Caco-2 (cell line): Measurements from ENCODE around the gene SMTN. TPM values are rescaled to one million over a fixed set of nuclear protein-coding genes. Genes with fewer than 3 reads are reported as not detected.

Experiments
- BruUV-seq: library from RNA; stranded (reverse); fragments of 400-500 nt; replicated peaks from 2 replicates; lab custom pipeline; 2021; lab: Mats Ljungman, UMichigan
- CTCF ChIA-PET: fragments of 300-600 bp; sonication (Branson Sonifier 250); formaldehyde crosslinking; loops from one replicate; lab custom pipeline; 2022; ENCODE audit warnings: antibody characterized with exemption; lab: Charles Lee
- POLR2A ChIA-PET: fragments of 300-600 bp; sonication (Branson Sonifier 250); formaldehyde crosslinking; loops from one replicate; lab custom pipeline; 2022; ENCODE audit warnings: antibody characterized with exemption; lab: Charles Lee
- DNase-seq, 2 experiments: peaks; one replicate each; pipeline versions ENCODE4 v3.0.0 to v3.0.0-alpha.2; 2020 to 2022
- H3K27me3 ChIP-seq: replicated peaks from 2 replicates; pipeline ENCODE4 v1.6.0; 2011; ENCODE audit warnings: low read length; ENCODE audit not compliant: control insufficient read depth, insufficient read depth
- H3K36me3 ChIP-seq: 2 replicates; pipeline ENCODE4 v1.5.1; 2011; ENCODE audit warnings: low read length; ENCODE audit not compliant: control insufficient read depth, insufficient read depth
- H3K4me1 ChIP-seq: fragments of 250-450 bp; sonication (Bioruptor Pico); 2 replicates; pipeline ENCODE4 v1.5.1; 2020; ENCODE audit warnings: mild to moderate bottlenecking
- H3K4me3 ChIP-seq: 2 replicates; pipeline ENCODE4 v1.5.1; 2011; ENCODE audit warnings: low read depth, mild to moderate bottlenecking, control low read depth, low read length
- H3K9me3 ChIP-seq: fragments of 250-450 bp; sonication (Bioruptor Pico); 2 replicates; pipeline ENCODE4 v1.5.1; 2020; ENCODE audit warnings: mild to moderate bottlenecking, moderate library complexity
- H3K27ac Mint-ChIP-seq: one replicate; pipeline ENCODE4 v1.8.0; 2022; ENCODE audit warnings: mixed read lengths; ENCODE audit not compliant: unreplicated experiment
- H3K27me3 Mint-ChIP-seq: one replicate; pipeline ENCODE4 v1.8.0; 2022; ENCODE audit warnings: mixed read lengths; ENCODE audit not compliant: insufficient read depth, unreplicated experiment
- H3K36me3 Mint-ChIP-seq: one replicate; pipeline ENCODE4 v1.8.0; 2022; ENCODE audit warnings: mild to moderate bottlenecking, mixed read lengths; ENCODE audit not compliant: insufficient read depth, unreplicated experiment
- H3K4me1 Mint-ChIP-seq: one replicate; pipeline ENCODE4 v1.8.0; 2022; ENCODE audit warnings: low read depth, mixed read lengths; ENCODE audit not compliant: unreplicated experiment
- H3K4me3 Mint-ChIP-seq: one replicate; pipeline ENCODE4 v1.8.0; 2022; ENCODE audit warnings: mild to moderate bottlenecking, moderate library complexity, mixed read lengths; ENCODE audit not compliant: unreplicated experiment
- H3K9me3 Mint-ChIP-seq: one replicate; pipeline ENCODE4 v1.8.0; 2022; ENCODE audit warnings: mixed read lengths; ENCODE audit not compliant: unreplicated experiment
- CTCF ChIP-seq, 2 experiments: fragments of 200-600 bp in 1 of 2; IDR thresholded peaks; 1 replicate in 1 of 2; 2 replicates in 1 of 2; pipeline versions ENCODE4 v1.5.1 to v1.8.0; 2011 to 2022; ENCODE audit warnings: antibody characterized with exemption in 1 of 2, control low read depth in 1 of 2, inconsistent platforms in 1 of 2, low read depth in 1 of 2, low read length in 1 of 2, mild to moderate bottlenecking in 1 of 2, moderate library complexity in 1 of 2; ENCODE audit not compliant: insufficient read depth in 1 of 2, severe bottlenecking in 1 of 2, unreplicated experiment in 1 of 2
- intact Hi-C: fragments of 100-400 bp; cut with micrococcal nuclease; formaldehyde crosslinking; loops from one replicate; pipeline ENCODE4 v1.10.0; 2022; ENCODE audit not compliant: unreplicated experiment
- total RNA-seq: library from RNA; stranded (reverse); gene quantifications from 2 replicates; pipeline ENCODE4 v1.2.3, GENCODE V29; 2022

SMTN gene
- total RNA-seq, 1 experiment from 2014 or later = 71.0 TPM

DNA sequence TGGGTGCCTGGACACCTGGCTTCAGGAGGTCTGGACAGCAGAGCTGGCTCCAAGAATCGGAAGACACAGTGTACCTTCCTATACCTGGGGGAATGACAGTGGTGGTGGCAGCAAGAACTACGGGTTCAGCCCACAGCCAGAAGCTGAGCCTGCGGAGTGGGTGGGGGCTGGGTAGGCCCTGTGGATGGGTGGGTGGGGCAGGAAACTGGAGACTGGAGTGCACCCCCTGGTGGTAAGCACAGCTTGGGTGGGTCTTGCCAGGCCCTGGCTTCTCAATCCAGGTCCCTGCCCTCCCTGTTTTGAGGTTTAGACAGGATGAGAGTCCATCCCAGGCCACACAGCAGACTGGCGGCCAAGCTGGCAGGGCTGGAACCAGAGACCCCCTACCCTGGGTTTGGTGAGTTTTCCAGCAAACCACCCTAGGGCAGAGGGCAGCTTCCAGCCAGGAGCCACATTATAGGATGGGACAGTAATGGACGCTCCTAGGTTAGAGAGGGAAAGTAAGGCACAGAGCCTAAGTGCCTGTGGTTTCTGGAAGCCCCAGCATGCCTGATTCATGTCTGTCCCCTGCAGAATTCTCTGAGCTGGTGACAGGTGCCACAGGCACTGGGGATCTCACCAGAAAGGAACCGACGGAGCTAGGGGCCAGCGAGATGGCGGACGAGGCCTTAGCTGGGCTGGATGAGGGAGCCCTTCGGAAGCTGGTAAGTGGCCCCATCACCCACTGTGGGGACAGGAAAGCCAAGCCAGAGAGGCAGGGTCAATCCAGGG lies 1.7 kb downstream of the SMTN start:
- intact Hi-C loops = no loop called here
- Mint-ChIP-seq H3K27ac (no peak overlapping the region), H3K9me3 (no peaks in the 10 kb centered on the region)

DNA sequence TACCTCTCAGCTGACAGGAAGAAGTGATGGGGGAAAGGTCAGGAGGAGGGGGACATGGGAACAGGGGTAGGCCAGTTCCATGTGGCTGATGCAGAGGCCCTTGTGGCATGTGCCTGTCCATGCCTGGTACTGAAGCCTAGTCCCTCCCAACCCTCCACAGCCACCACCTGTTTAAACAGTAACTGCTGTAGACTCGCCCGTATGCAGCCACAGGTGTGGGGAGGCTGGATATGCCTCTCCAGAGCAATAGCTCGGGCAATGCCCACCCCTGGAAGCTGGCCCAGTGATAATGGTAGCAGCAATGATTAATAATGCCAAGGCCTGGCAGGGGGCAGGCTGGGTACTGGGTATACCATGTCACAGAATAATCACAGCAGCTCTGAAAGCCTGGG lies 2.3 kb downstream of the SMTN start:
- H3K9me3 Mint-ChIP-seq = no peaks in the 10 kb centered on the region
- Histone ChIP-seq H3K36me3 (peaks cover 1% of the 10 kb centered on the region), H3K27me3 (no peaks in the 10 kb centered on the region), H3K9me3 (no peaks in the 10 kb centered on the region), H3K4me3 (no peak overlapping the region), H3K4me1 (peaks cover 38% of the 10 kb centered on the region)
- no peak for TF ChIP-seq CTCF (IDR thresholded peaks at IDR 0.05; ENCODE audit: insufficient read depth in 1 of 2, low read depth in 1 of 2, low read length in 1 of 2, severe bottlenecking in 1 of 2, unreplicated experiment in 1 of 2)
- ChIA-PET CTCF (interaction anchor here (1.6 to 3.5 kb wide), 2 partner anchors 20 to 114 kb away, joined by 12 to 29 read pairs; partner anchors contain the start of genes MORC2 and TUG1), POLR2A (interaction anchor here (1.1 kb wide), 1 partner anchor 114 kb away, joined by 5 read pairs; the partner anchor contains the start of gene TUG1)
- intact Hi-C loops = no loop called here
- no TSS peak for BruUV-seq
- no peak for DNase-seq
- peaks cover 40% of the 10 kb centered on the region for H3K36me3 Mint-ChIP-seq
- H3K27me3 Mint-ChIP-seq = no peaks in the 10 kb centered on the region
- no peak overlapping the region for H3K4me3 Mint-ChIP-seq
- H3K27ac Mint-ChIP-seq = no peak overlapping the region
- H3K4me1 Mint-ChIP-seq = peaks cover 27% of the 10 kb centered on the region

More for the DNA sequence above, 1.7 kb downstream of the SMTN start:
- Mint-ChIP-seq H3K36me3 (peaks cover 36% of the 10 kb centered on the region), H3K27me3 (no peaks in the 10 kb centered on the region), H3K4me3 (peak overlapping the region; percentile 94), H3K4me1 (peaks cover 30% of the 10 kb centered on the region)
- ChIA-PET POLR2A (interaction anchor here (0.6 to 2.6 kb wide), 3 partner anchors 12 to 113 kb away, joined by 4 to 26 read pairs (median 5); partner anchors contain the start of gene TUG1), CTCF (interaction anchor here (0.6 to 3.5 kb wide), 6 partner anchors 19 to 132 kb away, joined by 3 to 29 read pairs (median 10); partner anchors contain the start of genes MORC2, SELENOM and TUG1)
- peak; percentile 78 to 83 for DNase-seq
- Histone ChIP-seq H3K27me3 (no peaks in the 10 kb centered on the region), H3K36me3 (peaks cover 1% of the 10 kb centered on the region), H3K9me3 (no peaks in the 10 kb centered on the region), H3K4me1 (peaks cover 38% of the 10 kb centered on the region), H3K4me3 (no peak overlapping the region)
- BruUV-seq = no TSS peak
- TF ChIP-seq CTCF (IDR thresholded peaks at IDR 0.05; ENCODE audit: insufficient read depth in 1 of 2, low read depth in 1 of 2, low read length in 1 of 2, severe bottlenecking in 1 of 2, unreplicated experiment in 1 of 2) = peak; percentile 50 to 61

DNA sequence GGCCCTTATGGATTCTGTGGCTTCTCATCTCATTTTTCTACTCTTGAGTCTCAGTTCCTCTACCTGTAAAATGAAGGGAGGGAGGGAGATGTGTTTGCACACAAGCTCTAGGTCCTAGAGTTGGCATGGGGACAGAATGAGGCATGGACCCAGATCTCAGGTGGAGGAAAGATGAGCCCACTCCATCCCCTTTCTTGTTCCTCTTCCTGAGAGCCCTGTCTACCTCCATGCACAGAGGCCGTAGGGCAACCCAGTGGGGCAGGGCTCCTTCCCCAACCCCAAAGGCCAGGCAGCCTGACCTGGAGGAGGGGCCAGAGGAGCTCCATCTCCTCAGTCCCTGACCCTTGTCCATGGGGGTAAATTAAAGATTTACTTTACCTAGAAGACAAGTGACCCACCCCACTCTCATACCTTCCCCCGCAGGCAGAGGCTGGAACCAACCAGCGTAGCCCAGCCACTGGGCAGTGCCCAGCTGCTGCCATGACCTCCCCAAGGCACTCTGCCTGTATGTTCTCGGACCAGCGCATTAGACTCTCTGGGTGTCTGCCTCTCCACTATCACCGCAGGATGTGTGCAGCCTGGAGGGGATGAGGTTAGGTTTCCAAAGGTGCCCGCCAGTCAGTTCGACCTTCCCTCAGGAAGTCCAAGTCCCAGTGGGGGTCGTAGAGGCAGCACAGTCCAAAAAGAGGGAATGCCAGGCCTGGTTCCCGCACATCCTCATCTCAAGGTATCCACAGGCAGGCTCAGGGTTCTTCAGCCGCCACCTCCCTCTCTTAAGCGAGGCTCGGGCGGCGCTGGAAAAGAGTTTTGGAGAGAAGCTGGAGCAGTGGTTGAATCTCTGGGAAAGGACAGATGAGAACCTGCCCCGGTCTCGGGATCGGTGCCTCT lies 3.0 kb downstream of the SMTN start:
- intact Hi-C loops = no loop called here
- Mint-ChIP-seq H3K27me3 (no peaks in the 10 kb centered on the region), H3K4me3 (no peak overlapping the region), H3K9me3 (no peaks in the 10 kb centered on the region), H3K36me3 (peaks cover 39% of the 10 kb centered on the region), H3K27ac (no peak overlapping the region), H3K4me1 (peaks cover 19% of the 10 kb centered on the region)
- H3K4me3 ChIP-seq = no peak overlapping the region
- ChIA-PET POLR2A (no interaction called here), CTCF (no interaction called here)
- no TSS peak for BruUV-seq
- H3K9me3 ChIP-seq = no peaks in the 10 kb centered on the region
- peaks cover 31% of the 10 kb centered on the region for H3K4me1 ChIP-seq
- DNase-seq = no peak
- peaks cover 1% of the 10 kb centered on the region for H3K36me3 ChIP-seq
- H3K27me3 ChIP-seq = no peaks in the 10 kb centered on the region
- TF ChIP-seq CTCF (IDR thresholded peaks at IDR 0.05; ENCODE audit: insufficient read depth in 1 of 2, low read depth in 1 of 2, low read length in 1 of 2, severe bottlenecking in 1 of 2, unreplicated experiment in 1 of 2) = no peak
